H1 (cell line): ENCODE measurements around the gene CLCA1. TPM values are rescaled to one million over a fixed set of nuclear protein-coding genes. Genes with fewer than 3 reads are reported as not detected.

Experiments used
- CTCF ChIA-PET: fragments of 300-600 bp; sonication (Branson Sonifier 250); formaldehyde crosslinking; loops from one replicate; lab custom pipeline; 2021; ENCODE audit not compliant: partially characterized antibody; lab: Charles Lee
- POLR2A ChIA-PET: fragments of 300-600 bp; sonication (Branson Sonifier 250); formaldehyde crosslinking; loops from one replicate; lab custom pipeline; 2021; ENCODE audit warnings: inconsistent platforms; ENCODE audit not compliant: partially characterized antibody; lab: Charles Lee
- DNase-seq, 2 experiments: peaks; one replicate each; pipeline versions ENCODE4 v3.0.0 to v3.0.0-alpha.2; 2010 to 2022; ENCODE audit warnings: low spot score in 2 of 2, low read depth in 1 of 2, mixed read lengths in 1 of 2
- FAIRE-seq: peaks from 2 replicates; lab custom pipeline; 2011; peaks lifted over from hg19 to GRCh38; lab: Jason Lieb, UNC
- H2AFZ ChIP-seq: 2 replicates; pipeline ENCODE4 v1.8.1; 2012; ENCODE audit warnings: low read length, inconsistent platforms
- H2AK5ac ChIP-seq: 2 replicates; pipeline ENCODE4 v1.6.1; 2013; ENCODE audit warnings: low read depth, low read length
- H2BK120ac ChIP-seq: replicated peaks from 2 replicates; pipeline ENCODE3; 2013; ENCODE audit warnings: low read depth, low read length, inconsistent platforms
- H2BK12ac ChIP-seq: 2 replicates; pipeline ENCODE4 v1.6.1; 2013; ENCODE audit warnings: low read depth, low read length
- H2BK15ac ChIP-seq: 2 replicates; pipeline ENCODE4 v1.6.1; 2013; ENCODE audit warnings: low read length
- H2BK20ac ChIP-seq: 2 replicates; pipeline ENCODE4 v1.6.1; 2013; ENCODE audit warnings: low read length
- H2BK5ac ChIP-seq: 2 replicates; pipeline ENCODE4 v1.6.1; 2013; ENCODE audit warnings: low read depth, low read length
- H3K14ac ChIP-seq: 2 replicates; pipeline ENCODE4 v1.6.1; 2013; ENCODE audit warnings: inconsistent platforms; ENCODE audit not compliant: insufficient read length
- H3K18ac ChIP-seq: 2 replicates; pipeline ENCODE4 v1.6.1; 2013; ENCODE audit warnings: low read length; ENCODE audit errors: extremely low read depth
- H3K23ac ChIP-seq: 2 replicates; pipeline ENCODE4 v1.6.1; 2013; ENCODE audit warnings: inconsistent platforms; ENCODE audit not compliant: insufficient read length
- H3K23me2 ChIP-seq: 2 replicates; pipeline ENCODE4 v1.6.1; 2013; ENCODE audit warnings: low read depth, low read length
- H3K27ac ChIP-seq: 2 replicates; pipeline ENCODE4 v1.6.1; 2011; ENCODE audit warnings: low read depth, low read length, inconsistent platforms
- H3K27me3 ChIP-seq, 4 experiments: replicated peaks in 1 of 4; 1 replicate in 1 of 4; 2 replicates in 3 of 4; pipeline versions ENCODE4 v1.6.1 to v1.8.1; 2011 to 2013; ENCODE audit warnings: low read length in 3 of 4, mild to moderate bottlenecking in 3 of 4, inconsistent platforms in 2 of 4, mixed read lengths in 2 of 4, moderate library complexity in 1 of 4; ENCODE audit not compliant: control insufficient read depth in 3 of 4, insufficient read depth in 3 of 4; ENCODE audit errors: extremely low read depth in 1 of 4
- H3K36me3 ChIP-seq, 4 experiments: 2 replicates each; pipeline versions ENCODE4 v1.6.1 to v1.8.1; 2011 to 2013; ENCODE audit warnings: mild to moderate bottlenecking in 4 of 4, low read length in 3 of 4, moderate library complexity in 2 of 4, control low read depth in 1 of 4, inconsistent platforms in 1 of 4; ENCODE audit not compliant: insufficient read depth in 4 of 4, control insufficient read depth in 2 of 4
- H3K4ac ChIP-seq: replicated peaks from 2 replicates; pipeline ENCODE3; 2013; ENCODE audit warnings: low read length, low read depth, mixed read lengths, inconsistent platforms; ENCODE audit not compliant: insufficient read length
- H3K4me1 ChIP-seq, 4 experiments: replicated peaks in 1 of 4; 1 replicate in 1 of 4; 2 replicates in 3 of 4; pipeline versions ENCODE4 v1.6.1 to v1.8.1; 2011 to 2013; ENCODE audit warnings: low read length in 3 of 4, inconsistent platforms in 2 of 4, mixed read lengths in 1 of 4; ENCODE audit not compliant: insufficient read depth in 4 of 4, control insufficient read depth in 3 of 4
- H3K4me2 ChIP-seq, 2 experiments: 2 replicates each; pipeline versions ENCODE4 v1.6.1 to v1.8.1; 2011 to 2013; ENCODE audit warnings: low read depth in 2 of 2, low read length in 2 of 2, control low read depth in 1 of 2, inconsistent platforms in 1 of 2, mild to moderate bottlenecking in 1 of 2; ENCODE audit not compliant: insufficient read depth in 1 of 2
- H3K4me3 ChIP-seq, 4 experiments: fragments of 200-600, 300-600 bp in 1 of 4; sonication (generic), shearing (Covaris generic), sonication (Bioruptor Twin) in 1 of 4; 2 replicates each; pipeline versions ENCODE4 v1.5.1 to v1.8.1; 2011 to 2016; ENCODE audit warnings: low read length in 4 of 4, low read depth in 3 of 4, control low read depth in 2 of 4, inconsistent platforms in 2 of 4, mild to moderate bottlenecking in 2 of 4, mixed read lengths in 1 of 4, moderate library complexity in 1 of 4; ENCODE audit not compliant: insufficient read depth in 2 of 4; ENCODE audit errors: extremely low read depth in 1 of 4
- H3K56ac ChIP-seq: replicated peaks from 2 replicates; pipeline ENCODE3; 2013; ENCODE audit warnings: low read depth, mild to moderate bottlenecking, mixed read lengths, low read length, inconsistent platforms; ENCODE audit not compliant: insufficient read length
- H3K79me1 ChIP-seq: 2 replicates; pipeline ENCODE4 v1.6.1; 2013; ENCODE audit warnings: low read depth, low read length, control low read depth
- H3K79me2 ChIP-seq, 2 experiments: 2 replicates each; pipeline versions ENCODE4 v1.6.1 to v1.8.1; 2012 to 2013; ENCODE audit warnings: low read length in 2 of 2, mild to moderate bottlenecking in 2 of 2, inconsistent platforms in 1 of 2; ENCODE audit not compliant: insufficient read depth in 2 of 2, control insufficient read depth in 1 of 2
- H3K9ac ChIP-seq, 4 experiments: replicated peaks in 1 of 4; 1 replicate in 1 of 4; 2 replicates in 3 of 4; pipeline versions ENCODE4 v1.6.1 to v1.8.1; 2011 to 2013; ENCODE audit warnings: low read depth in 3 of 4, low read length in 3 of 4, control low read depth in 2 of 4, mild to moderate bottlenecking in 2 of 4, moderate library complexity in 2 of 4, inconsistent platforms in 1 of 4; ENCODE audit errors: extremely low read depth in 1 of 4
- H3K9me3 ChIP-seq, 2 experiments: 2 replicates each; pipeline versions ENCODE4 v1.6.1 to v1.8.1; 2012 to 2013; ENCODE audit warnings: mild to moderate bottlenecking in 2 of 2, moderate library complexity in 2 of 2, control low read depth in 1 of 2, inconsistent platforms in 1 of 2, low read depth in 1 of 2, low read length in 1 of 2, mixed read lengths in 1 of 2; ENCODE audit not compliant: insufficient read depth in 2 of 2
- H4K20me1 ChIP-seq, 2 experiments: replicated peaks in 1 of 2; 2 replicates each; pipeline versions ENCODE3 to v1.8.1; 2011 to 2013; ENCODE audit warnings: inconsistent platforms in 2 of 2, low read length in 2 of 2, mild to moderate bottlenecking in 1 of 2; ENCODE audit not compliant: insufficient read depth in 2 of 2, control insufficient read depth in 1 of 2
- H4K5ac ChIP-seq: 2 replicates; pipeline ENCODE4 v1.6.1; 2013; ENCODE audit warnings: low read length, low read depth, mixed read lengths, inconsistent platforms; ENCODE audit not compliant: insufficient read length
- H4K8ac ChIP-seq: 2 replicates; pipeline ENCODE4 v1.8.0; 2013; ENCODE audit warnings: mild to moderate bottlenecking, moderate library complexity, low read length, inconsistent platforms; ENCODE audit not compliant: insufficient read depth; ENCODE audit errors: extremely low read depth
- H4K91ac ChIP-seq: replicated peaks from 2 replicates; pipeline ENCODE3; 2013; ENCODE audit warnings: low read length, mixed read lengths, inconsistent platforms; ENCODE audit not compliant: insufficient read length
- EGR1 ChIP-seq: IDR thresholded peaks from 2 replicates; pipeline ENCODE4 v1.6.1; 2011; ENCODE audit warnings: low read depth, low read length, borderline replicate concordance
- MAFK ChIP-seq: IDR thresholded peaks from 2 replicates; pipeline ENCODE4 v1.6.1; 2012; ENCODE audit warnings: low read depth, mild to moderate bottlenecking, improper control_type of control experiment, low read length
- POLR2A ChIP-seq, 2 experiments: IDR thresholded peaks; 1 replicate in 1 of 2; 2 replicates in 1 of 2; pipeline ENCODE4 v1.6.1; 2011; ENCODE audit warnings: low read depth in 2 of 2, low read length in 2 of 2, mild to moderate bottlenecking in 2 of 2; ENCODE audit errors: control extremely low read depth in 1 of 2
- TBP ChIP-seq: IDR thresholded peaks from 2 replicates; pipeline ENCODE4 v1.6.1; 2011; ENCODE audit warnings: low read depth, low read length, improper control_type of control experiment
- WGBS, 2 experiments: shearing (Covaris generic) in 1 of 2; methylation state at CpG; one replicate each; pipeline versions ENCODE4 v1.1.6 to v1.1.7; 2013 to 2015; ENCODE audit warnings: low lambda C conversion rate in 2 of 2, mixed read lengths in 2 of 2, inconsistent platforms in 1 of 2, low coverage in 1 of 2, missing lambda C conversion rate in 1 of 2; ENCODE audit not compliant: insufficient replicate concordance in 2 of 2, insufficient coverage in 1 of 2, insufficient read length in 1 of 2; ENCODE audit errors: extremely low coverage in 1 of 2, missing lambda C conversion rate in 1 of 2; 5-methylcytosine and 5-hydroxymethylcytosine counted together
- polyA plus RNA-seq, 7 experiments: library from polyadenylated mRNA; depleted of rRNA in 3 of 7; stranded (reverse) in 5 of 7; unstranded in 2 of 7; fragments of >200 nt in 5 of 7; fragments of 200-250 nt in 2 of 7; gene quantifications; 1 replicate in 5 of 7; 2 replicates in 1 of 7; 4 replicates in 1 of 7; pipeline versions ENCODE4 v1.2.1 to v1.2.3, GENCODE V29; 2011 to 2013; ENCODE audit warnings: missing spikeins in 2 of 7, mixed read lengths in 2 of 7
- total RNA-seq: library from RNA; stranded (reverse); fragmentation: NEBNext Ultra II Directional; extraction: Animal tissue kit (Norgen Biotek cat#: 25700); gene quantifications from 2 replicates; pipeline ENCODE4 v1.2.1, GENCODE V29; 2021

The CLCA1 gene
- total and polyA plus RNA-seq, 2 of the 8 experiments (the other 6 are each of a cell fraction or from before 2014, with no cell fraction given) = not detected

DNA sequence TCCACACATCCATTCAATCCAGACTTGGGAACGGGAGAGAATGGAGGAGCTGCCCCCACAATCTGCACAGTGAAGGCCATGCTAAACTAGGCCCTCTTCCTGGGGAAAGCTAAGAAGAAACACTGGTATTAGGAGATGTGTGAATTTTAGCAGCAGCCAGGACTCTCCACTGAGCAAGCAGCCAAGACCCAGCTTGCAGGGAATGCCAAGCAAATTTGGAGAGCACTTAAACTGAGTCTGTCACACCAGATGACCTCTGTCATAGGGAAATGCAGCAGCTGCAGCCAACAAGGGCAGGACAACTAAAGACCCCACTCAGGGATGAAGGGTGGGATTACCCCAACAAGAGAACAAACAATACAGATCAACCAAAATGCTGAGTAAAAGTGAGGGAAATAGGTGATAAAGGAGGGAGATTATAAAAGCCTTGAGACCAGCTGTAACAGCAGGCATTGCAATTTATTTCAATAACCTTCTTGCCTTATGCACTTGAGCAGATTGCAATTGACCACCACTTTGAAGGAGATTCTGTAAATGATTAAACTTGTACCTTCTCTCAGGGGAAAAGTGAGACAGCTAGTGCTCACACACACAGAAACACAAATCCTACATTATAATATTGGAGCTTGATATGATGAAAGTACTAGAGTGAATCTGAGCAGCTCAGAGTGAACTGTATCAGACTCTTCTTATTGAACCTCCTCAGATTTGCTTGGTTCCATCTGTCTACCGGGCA is 2.5 kb upstream of the CLCA1 start:
- no peak overlapping the region for H2AK5ac ChIP-seq

More for the DNA sequence above, 2.5 kb upstream of the CLCA1 start:
- Histone ChIP-seq H3K79me1 (no peaks in the 10 kb centered on the region), H3K4me1 (no peaks in the 10 kb centered on the region), H2BK120ac (no peak overlapping the region), H2BK5ac (no peak overlapping the region), H2BK15ac (no peak overlapping the region), H3K27me3 (no peaks in the 10 kb centered on the region), H4K20me1 (no peaks in the 10 kb centered on the region), H3K23ac (no peak overlapping the region), H2BK20ac (no peak overlapping the region), H2AFZ (no peak overlapping the region), H3K36me3 (no peaks in the 10 kb centered on the region), H4K8ac (no peak overlapping the region), H4K91ac (no peak overlapping the region), H3K79me2 (no peaks in the 10 kb centered on the region), H3K23me2 (no peaks in the 10 kb centered on the region), H3K14ac (no peak overlapping the region), H3K56ac (no peak overlapping the region), H3K18ac (no peak overlapping the region), H3K27ac (no peak overlapping the region), H4K5ac (no peak overlapping the region)
- ChIA-PET POLR2A (no interaction called here), CTCF (interaction anchor here (0.7 to 1.4 kb wide), 5 partner anchors 14 to 86 kb away, joined by 3 to 7 read pairs (median 3); no protein-coding TSS in a partner anchor)
- FAIRE-seq (no peak), DNase-seq (no peak)
- TF ChIP-seq MAFK (no peak), TBP (no peak), EGR1 (no peak), POLR2A (IDR thresholded peaks at IDR 0.05; ENCODE audit: control extremely low read depth in 1 of 2, low read depth in 2 of 2, low read length in 2 of 2) (no peak)
- TF ChIP-seq, all 59 proteins: peak for 0
- Histone ChIP-seq H3K4ac (no peak overlapping the region), H2BK12ac (no peak overlapping the region), H3K9me3 (no peaks in the 10 kb centered on the region), H3K4me3 (no peak overlapping the region), H3K4me2 (no peak overlapping the region), H3K9ac (no peak overlapping the region)
- 74% methylated on average over 2 of the region's 2 CpGs; no CpG with 5 or more reads in 1 of the 2 experiments for WGBS, 2 experiments
